Vagina (tissue), 2 donors: ENCODE measurements around the gene CRABP1.

Experiments
- POLR2A ChIP-seq, 2 donors: fragments of 450-650 bp; IDR thresholded peaks; one replicate each; pipeline ENCODE4 v1.6.1; 2017; ENCODE audit warnings: antibody characterized with exemption in 2 of 2, mild to moderate bottlenecking in 2 of 2, moderate library complexity in 2 of 2
- POLR2AphosphoS5 ChIP-seq, 2 donors: sonication (generic); formaldehyde crosslinking; IDR thresholded peaks; one replicate each; pipeline ENCODE4 v1.9.0; 2017; ENCODE audit warnings: antibody characterized with exemption in 2 of 2, mild to moderate bottlenecking in 2 of 2, low read depth in 1 of 2; ENCODE audit not compliant: insufficient read depth in 1 of 2
- TF ChIP-seq, protein P1 (sequence below), 3 experiments: fragments of 450-650 bp in 2 of 3; fragments of 200-600 bp in 1 of 3; sonication (generic) in 1 of 3; IDR thresholded peaks; one replicate each; pipeline ENCODE4 v1.5.1; 2017 to 2019; ENCODE audit warnings: antibody characterized with exemption in 3 of 3, mild to moderate bottlenecking in 2 of 3, moderate library complexity in 2 of 3

GRCh38 chr15:78335985-78336384 lies 4.2 kb upstream of the CRABP1 start:
- TF ChIP-seq POLR2AphosphoS5 (IDR thresholded peaks at IDR 0.05; ENCODE audit: insufficient read depth in 1 of 2, low read depth in 1 of 2) (no peak), POLR2A (IDR thresholded peaks at IDR 0.05) (no peak)
- TF ChIP-seq, protein P1, sequence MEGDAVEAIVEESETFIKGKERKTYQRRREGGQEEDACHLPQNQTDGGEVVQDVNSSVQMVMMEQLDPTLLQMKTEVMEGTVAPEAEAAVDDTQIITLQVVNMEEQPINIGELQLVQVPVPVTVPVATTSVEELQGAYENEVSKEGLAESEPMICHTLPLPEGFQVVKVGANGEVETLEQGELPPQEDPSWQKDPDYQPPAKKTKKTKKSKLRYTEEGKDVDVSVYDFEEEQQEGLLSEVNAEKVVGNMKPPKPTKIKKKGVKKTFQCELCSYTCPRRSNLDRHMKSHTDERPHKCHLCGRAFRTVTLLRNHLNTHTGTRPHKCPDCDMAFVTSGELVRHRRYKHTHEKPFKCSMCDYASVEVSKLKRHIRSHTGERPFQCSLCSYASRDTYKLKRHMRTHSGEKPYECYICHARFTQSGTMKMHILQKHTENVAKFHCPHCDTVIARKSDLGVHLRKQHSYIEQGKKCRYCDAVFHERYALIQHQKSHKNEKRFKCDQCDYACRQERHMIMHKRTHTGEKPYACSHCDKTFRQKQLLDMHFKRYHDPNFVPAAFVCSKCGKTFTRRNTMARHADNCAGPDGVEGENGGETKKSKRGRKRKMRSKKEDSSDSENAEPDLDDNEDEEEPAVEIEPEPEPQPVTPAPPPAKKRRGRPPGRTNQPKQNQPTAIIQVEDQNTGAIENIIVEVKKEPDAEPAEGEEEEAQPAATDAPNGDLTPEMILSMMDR (IDR thresholded peaks at IDR 0.05), result no peak
